ENCODE results near the gene EMP2. TPM values are rescaled to one million over a fixed set of nuclear protein-coding genes. Genes with fewer than 3 reads are reported as not detected.

The EMP2 gene
- total RNA-seq, 1 experiment from 2014 or later = 28.0 TPM

- no peak for DNase-seq (ENCODE audit: low read depth)
These were observed 90.3 kb downstream of the EMP2 start for GRCh38 chr16:10490141-10490540.

- peak; percentile 12 for DNase-seq (ENCODE audit: low read depth)
These were observed 94.6 kb downstream of the EMP2 start for GRCh38 chr16:10485698-10486382.

GRCh38 chr16:10485159-10485558 lies 95.2 kb downstream of the EMP2 start:
- DNase-seq (ENCODE audit: low read depth) = no peak

DNA sequence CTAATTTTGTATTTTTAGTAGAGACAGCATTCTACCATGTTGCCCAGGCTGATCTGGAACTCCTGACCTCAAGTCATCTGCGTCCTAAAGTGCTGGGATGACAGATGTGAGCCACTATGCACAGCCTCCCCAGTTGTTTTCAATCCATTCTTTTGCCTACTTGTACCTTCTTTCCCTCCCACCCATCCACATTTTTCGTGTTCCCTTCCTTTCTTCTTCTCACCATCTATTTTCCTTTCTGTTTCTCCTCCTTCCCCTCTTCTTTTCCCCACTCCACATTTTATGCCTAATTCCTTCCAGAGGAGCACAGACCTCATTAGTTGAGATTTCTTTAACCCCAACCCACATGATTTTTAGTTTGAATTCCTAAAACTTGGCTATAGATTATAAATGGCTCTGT lies 100.2 kb downstream of the EMP2 start:
- DNase-seq (ENCODE audit: low read depth) = no peak

Other genes with a start within 250 kb of the EMP2 start
- gene ATF7IP2, start 194.5 kb downstream of the EMP2 start, total RNA-seq (2014; rRNA removed; shearing (Covaris generic)) = not detected in 2 replicates
- 1.4 TPM in 1 of 2 replicates, not detected in the other for gene TEKT5, start 114.3 kb upstream of the EMP2 start, total RNA-seq (2014; rRNA removed; shearing (Covaris generic))
- gene NUBP1, start 163.2 kb upstream of the EMP2 start, total RNA-seq (2014; rRNA removed; shearing (Covaris generic)) = 32.7 and 45.7 TPM in 2 replicates
- 0.10 TPM in 1 of 2 replicates, not detected in the other for gene TVP23A, start 238.2 kb upstream of the EMP2 start, total RNA-seq (2014; rRNA removed; shearing (Covaris generic))

All from M059J (cell line).